BJ (cell line): ENCODE measurements around the gene ARSI. TPM values are rescaled to one million over a fixed set of nuclear protein-coding genes. Genes with fewer than 3 reads are reported as not detected.
A peak's percentile ranks its signal among the peaks of the same experiment; 100 is the strongest.

Experiments used
- CTCF ChIA-PET: fragments of 350-600 bp; formaldehyde crosslinking; extraction: SDS; loops from one replicate; lab custom pipeline; 2021; ENCODE audit warnings: antibody characterized with exemption, inconsistent platforms; lab: Yijun Ruan, JAX
- POLR2A ChIA-PET: fragments of 300-600 bp; sonication (Branson Sonifier 250); formaldehyde crosslinking; extraction: SDS; loops from one replicate; lab custom pipeline; 2021; ENCODE audit warnings: antibody characterized with exemption; lab: Charles Lee
- DNase-seq: peaks from one replicate; pipeline ENCODE4 v3.0.0-alpha.2; 2011; ENCODE audit warnings: low read depth
- H3K27me3 ChIP-seq: 2 replicates; pipeline ENCODE4 v1.6.0; 2011; ENCODE audit warnings: low read length; ENCODE audit not compliant: control insufficient read depth, insufficient read depth
- H3K36me3 ChIP-seq: 2 replicates; pipeline ENCODE4 v1.5.1; 2011; ENCODE audit warnings: low read length; ENCODE audit not compliant: control insufficient read depth, insufficient read depth
- H3K4me3 ChIP-seq: 2 replicates; pipeline ENCODE4 v1.5.1; 2011; ENCODE audit warnings: low read depth, mild to moderate bottlenecking, control low read depth, low read length
- polyA plus RNA-seq: library from polyadenylated mRNA; depleted of rRNA; stranded (reverse); fragments of >200 nt; gene quantifications from 2 replicates; pipeline ENCODE4 v1.2.3, GENCODE V29; 2011
- TF ChIP-seq, protein P1 (sequence below): IDR thresholded peaks from 2 replicates; pipeline ENCODE4 v1.5.1; 2011; ENCODE audit warnings: low read depth, mild to moderate bottlenecking, control low read depth, inconsistent platforms, low read length, moderate library complexity; ENCODE audit not compliant: insufficient read depth

Gene ARSI
- polyA plus RNA-seq, 1 experiment: 9.8 TPM

DNA sequence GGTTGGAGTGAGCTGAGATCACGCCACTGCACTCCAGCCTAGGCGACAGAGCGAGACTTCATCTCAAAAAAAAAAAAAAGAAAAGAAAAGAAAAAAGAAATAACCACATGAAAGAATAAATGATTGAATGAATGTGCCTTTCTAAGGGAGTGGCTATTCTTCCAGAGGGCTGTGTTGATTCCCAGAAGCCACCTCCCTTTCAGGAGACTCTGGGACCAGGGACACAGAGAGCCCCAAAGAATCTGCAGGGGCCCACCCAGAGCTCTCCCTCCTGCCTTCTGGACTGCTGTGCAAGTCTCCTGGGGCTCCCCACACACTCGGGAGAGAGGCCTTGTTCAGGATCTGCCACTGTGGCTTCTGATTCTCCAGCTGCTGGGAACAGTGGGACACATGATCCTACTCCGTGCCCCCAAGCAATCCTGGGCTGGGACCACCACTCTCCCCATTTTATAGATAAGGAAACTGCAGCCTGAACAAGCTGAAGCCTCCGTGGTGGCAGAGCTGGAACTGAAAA, 36.8 kb downstream of the ARSI start:
- Histone ChIP-seq H3K36me3 (no peaks in the 10 kb centered on the region), H3K27me3 (no peaks in the 10 kb centered on the region; the same call in 1 of the 2 replicates), H3K4me3 (no peak overlapping the region)
- no peak for DNase-seq
- ChIA-PET POLR2A (interaction anchor here (0.6 kb wide), 1 partner anchor 185 kb away, joined by 4 read pairs; no protein-coding TSS in a partner anchor), CTCF (interaction anchor here (1.3 kb wide), 1 partner anchor 85 kb away, joined by 9 read pairs; no protein-coding TSS in a partner anchor)
- TF ChIP-seq, protein P1, sequence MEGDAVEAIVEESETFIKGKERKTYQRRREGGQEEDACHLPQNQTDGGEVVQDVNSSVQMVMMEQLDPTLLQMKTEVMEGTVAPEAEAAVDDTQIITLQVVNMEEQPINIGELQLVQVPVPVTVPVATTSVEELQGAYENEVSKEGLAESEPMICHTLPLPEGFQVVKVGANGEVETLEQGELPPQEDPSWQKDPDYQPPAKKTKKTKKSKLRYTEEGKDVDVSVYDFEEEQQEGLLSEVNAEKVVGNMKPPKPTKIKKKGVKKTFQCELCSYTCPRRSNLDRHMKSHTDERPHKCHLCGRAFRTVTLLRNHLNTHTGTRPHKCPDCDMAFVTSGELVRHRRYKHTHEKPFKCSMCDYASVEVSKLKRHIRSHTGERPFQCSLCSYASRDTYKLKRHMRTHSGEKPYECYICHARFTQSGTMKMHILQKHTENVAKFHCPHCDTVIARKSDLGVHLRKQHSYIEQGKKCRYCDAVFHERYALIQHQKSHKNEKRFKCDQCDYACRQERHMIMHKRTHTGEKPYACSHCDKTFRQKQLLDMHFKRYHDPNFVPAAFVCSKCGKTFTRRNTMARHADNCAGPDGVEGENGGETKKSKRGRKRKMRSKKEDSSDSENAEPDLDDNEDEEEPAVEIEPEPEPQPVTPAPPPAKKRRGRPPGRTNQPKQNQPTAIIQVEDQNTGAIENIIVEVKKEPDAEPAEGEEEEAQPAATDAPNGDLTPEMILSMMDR: no peak

- no peaks in the 10 kb centered on the region for H3K36me3 ChIP-seq
- DNase-seq: no peak
- ChIA-PET POLR2A (interaction anchor here (0.5 kb wide), 1 partner anchor 175 kb away, joined by 3 read pairs; no protein-coding TSS in a partner anchor), CTCF (interaction anchor here (0.8 to 1.3 kb wide), 4 partner anchors 8 to 172 kb away, joined by 3 to 4 read pairs (median 3); no protein-coding TSS in a partner anchor)
- no peaks in the 10 kb centered on the region for H3K27me3 ChIP-seq
- TF ChIP-seq, protein P1: no peak
- H3K4me3 ChIP-seq: no peak overlapping the region
Measured at GRCh38 chr5:150264667-150265603, 37.8 kb downstream of the ARSI start.

DNA sequence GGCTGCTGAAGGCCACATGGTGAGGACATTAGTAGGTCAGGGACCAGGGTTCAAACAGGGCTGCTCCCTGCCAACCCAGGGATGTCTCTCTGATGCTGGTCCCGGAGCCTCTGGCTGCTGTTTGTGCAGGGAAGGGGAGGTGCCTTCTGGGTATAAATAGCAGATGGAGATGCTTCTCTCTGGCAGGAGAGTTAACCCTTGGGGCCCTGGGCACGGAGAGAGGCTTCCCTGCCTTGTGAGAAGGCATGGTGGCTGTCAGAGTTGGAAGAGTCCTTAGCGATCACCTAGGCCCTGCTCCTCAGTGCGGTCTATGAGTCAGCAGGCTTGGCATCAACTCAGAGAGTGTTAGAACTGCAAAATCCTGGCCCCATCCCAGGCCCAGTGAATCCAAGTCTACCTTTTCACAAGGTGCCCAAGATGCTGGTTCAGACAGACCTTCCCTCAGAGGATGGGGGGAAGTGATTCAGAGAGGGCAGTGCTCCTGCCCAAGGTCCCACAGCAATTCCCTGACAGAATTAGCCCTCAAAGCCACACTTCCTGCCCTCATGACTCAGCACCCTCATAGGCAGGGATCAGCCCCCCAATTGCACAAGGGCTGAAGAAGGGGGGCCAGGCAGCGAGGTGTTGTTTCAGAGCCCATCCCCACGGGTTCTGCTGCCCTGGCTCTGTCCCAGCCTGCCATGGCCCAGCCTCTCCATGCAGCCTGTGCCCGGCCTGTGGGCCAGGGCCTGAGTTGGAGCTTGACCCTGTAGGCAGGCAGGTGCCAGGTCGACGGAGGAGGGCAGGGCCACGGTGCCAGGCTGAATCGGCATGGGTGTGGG, 38.7 kb downstream of the ARSI start:
- CTCF ChIA-PET: interaction anchor here (0.8 to 1.3 kb wide), 5 partner anchors 9 to 186 kb away, joined by 3 to 5 read pairs (median 3); partner anchors contain the start of gene RPS14
- no peaks in the 10 kb centered on the region for H3K36me3 ChIP-seq
- POLR2A ChIA-PET: interaction anchor here (0.5 kb wide), 1 partner anchor 176 kb away, joined by 3 read pairs; no protein-coding TSS in a partner anchor
- DNase-seq: peak; percentile 56
- H3K4me3 ChIP-seq: no peak overlapping the region
- no peaks in the 10 kb centered on the region for H3K27me3 ChIP-seq
- TF ChIP-seq, protein P1: no peak

- ChIA-PET CTCF (interaction anchor here (0.8 to 1.7 kb wide), 3 partner anchors 87 to 187 kb away, joined by 3 to 9 read pairs (median 5); partner anchors contain the start of gene RPS14), POLR2A (no interaction called here)
- Histone ChIP-seq H3K4me3 (no peak overlapping the region), H3K27me3 (no peaks in the 10 kb centered on the region), H3K36me3 (no peaks in the 10 kb centered on the region)
- DNase-seq: no peak
- TF ChIP-seq, protein P1: no peak
Measured at GRCh38 chr5:150263375-150263775, 39.3 kb downstream of the ARSI start.
